Activated gamma-delta T cell treated with anti-CD3 and anti-CD28 coated beads, Interleukin-2, amount 50 U/mL, for 16 hours (primary cell): ENCODE results near the gene ECM2.

ENCODE experiments used
- DNase-seq: peaks from one replicate; pipeline ENCODE4 v3.0.0-alpha.2; 2020; ENCODE audit warnings: low read depth

ECM2 gene

GRCh38 chr9:92500725-92501124 lies 35.1 kb downstream of the ECM2 start:
- DNase-seq = no peak

GRCh38 chr9:92499701-92500100 lies 36.1 kb downstream of the ECM2 start:
- DNase-seq = no peak

- no peak for DNase-seq
Observed at GRCh38 chr9:92496396-92497176, 39.2 kb downstream of the ECM2 start.

- DNase-seq = no peak
Observed at GRCh38 chr9:92494856-92495255, 40.9 kb downstream of the ECM2 start.

GRCh38 chr9:92493749-92494387 lies 41.9 kb downstream of the ECM2 start:
- DNase-seq = no peak

- no peak for DNase-seq
Observed at GRCh38 chr9:92492781-92493401, 42.9 kb downstream of the ECM2 start.

- DNase-seq = no peak
Observed at GRCh38 chr9:92488681-92489550, 46.9 kb downstream of the ECM2 start.

GRCh38 chr9:92486371-92486770 lies 49.4 kb downstream of the ECM2 start:
- DNase-seq = no peak

GRCh38 chr9:92484563-92484962 lies 51.2 kb downstream of the ECM2 start:
- DNase-seq = no peak

- DNase-seq = no peak
Observed at GRCh38 chr9:92483627-92484545, 51.9 kb downstream of the ECM2 start.

GRCh38 chr9:92482805-92483204 lies 53.0 kb downstream of the ECM2 start:
- DNase-seq = no peak

- DNase-seq = no peak
Observed at GRCh38 chr9:92482329-92482728, 53.5 kb downstream of the ECM2 start, which contains the start of gene ASPN. ASPN (minus strand) TSS chr9:92482506.

- no peak for DNase-seq
Observed at GRCh38 chr9:92480986-92481633, 54.7 kb downstream of the ECM2 start.

GRCh38 chr9:92480291-92480771 lies 55.5 kb downstream of the ECM2 start:
- no peak for DNase-seq

GRCh38 chr9:92479346-92479745 lies 56.4 kb downstream of the ECM2 start:
- no peak for DNase-seq

GRCh38 chr9:92478783-92479182 lies 57.0 kb downstream of the ECM2 start:
- DNase-seq = no peak

GRCh38 chr9:92476962-92477361 lies 58.8 kb downstream of the ECM2 start:
- DNase-seq = no peak

GRCh38 chr9:92474587-92474986 lies 61.2 kb downstream of the ECM2 start:
- DNase-seq = no peak

GRCh38 chr9:92468206-92468605 lies 67.6 kb downstream of the ECM2 start:
- DNase-seq = no peak

- no peak for DNase-seq
Observed at GRCh38 chr9:92467511-92467910, 68.3 kb downstream of the ECM2 start.
